Suppressor macrophage treated with lipopolysaccharide for 1 hour (primary cell): ENCODE data around the gene WDR86.

Experiments
- DNase-seq, 3 donors: peaks; one replicate each; pipeline ENCODE4 v3.0.0-alpha.2; 2020 to 2022

Gene WDR86

GRCh38 chr7:151427705-151428377, 18.0 kb upstream of the WDR86 start:
- no peak for DNase-seq

DNA sequence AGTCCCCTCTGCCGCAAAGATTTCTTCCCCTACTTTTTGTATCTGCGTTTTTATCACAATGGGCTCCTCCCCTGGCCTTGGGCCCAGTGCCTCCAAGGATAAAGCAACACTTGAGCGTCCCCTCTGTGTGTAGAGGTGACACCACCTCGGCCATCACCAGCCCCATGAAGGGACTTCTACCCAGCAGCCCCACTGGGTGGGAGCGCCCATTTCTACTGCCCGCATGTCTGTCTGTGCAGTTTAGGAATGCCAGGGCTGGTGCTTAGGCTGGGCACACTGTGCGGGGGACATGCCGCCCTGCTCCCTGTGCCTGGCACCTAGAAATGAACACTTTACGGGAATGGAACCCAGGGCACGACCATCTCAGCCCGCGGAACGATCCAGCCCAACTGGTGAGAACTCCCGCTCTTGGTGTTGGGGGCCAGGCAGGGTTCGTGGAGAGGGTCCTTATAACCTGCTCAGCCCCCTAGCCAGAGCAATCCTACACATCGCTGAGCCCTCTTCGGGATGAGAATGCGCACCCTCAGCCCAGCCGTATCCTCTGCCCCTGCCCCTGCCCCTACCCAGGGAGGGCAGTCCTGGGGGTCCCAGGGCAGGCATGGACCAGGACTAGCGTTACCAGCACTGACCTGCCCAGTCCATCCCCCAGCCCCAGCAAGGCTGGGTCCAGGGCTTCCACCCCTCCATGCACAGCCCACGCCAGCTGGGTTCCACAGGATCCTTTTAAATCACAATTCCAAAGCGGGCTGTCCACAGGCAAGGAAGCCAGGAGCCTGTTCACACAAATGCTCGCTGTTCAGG, 17.3 kb upstream of the WDR86 start:
- DNase-seq = no peak

DNA sequence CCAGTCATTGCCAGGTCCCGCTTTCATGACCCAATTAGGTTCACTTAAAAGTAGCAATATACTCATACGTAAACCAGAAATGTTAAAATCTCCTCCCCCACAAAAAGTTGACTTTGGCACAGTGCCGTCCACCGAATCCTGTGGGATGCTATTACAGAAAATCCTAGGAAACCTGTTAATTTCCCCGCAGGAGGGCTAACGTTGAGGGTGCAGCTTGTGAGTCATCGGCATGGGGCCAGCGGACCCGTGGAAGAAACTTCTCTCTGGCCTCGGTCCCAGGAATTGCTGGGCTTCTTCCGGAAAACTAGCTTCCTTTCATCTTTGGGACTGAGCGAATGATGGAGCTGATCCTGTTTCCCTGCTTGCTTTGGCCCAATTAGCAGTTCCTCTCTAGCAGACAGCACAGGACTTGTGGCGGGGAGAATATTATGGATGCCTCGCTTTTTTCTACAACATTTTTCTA, 16.6 kb upstream of the WDR86 start:
- no peak for DNase-seq

- no peak for DNase-seq
Measured at GRCh38 chr7:151425670-151426440, 16.0 kb upstream of the WDR86 start.

- no peak for DNase-seq
Measured at GRCh38 chr7:151424799-151425198, 15.0 kb upstream of the WDR86 start.

DNA sequence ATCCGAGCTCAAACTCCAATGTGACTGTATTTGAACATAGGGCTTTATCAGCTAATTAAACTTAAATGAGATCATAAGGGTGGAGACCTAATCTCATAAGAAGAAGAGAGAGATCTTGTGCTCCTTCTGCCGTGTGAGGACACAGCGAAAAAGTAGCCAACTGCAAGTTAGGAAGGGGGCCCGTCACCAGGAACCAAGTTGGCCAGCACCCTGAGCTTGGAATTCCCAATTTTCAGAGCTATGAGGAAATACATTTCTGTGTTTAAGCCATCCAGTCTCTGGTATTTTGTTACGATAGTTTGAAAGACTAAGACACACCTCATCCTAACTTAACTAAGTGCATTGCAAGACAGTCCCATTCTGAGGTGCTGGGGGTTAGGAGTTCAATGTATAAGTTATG, 14.1 kb upstream of the WDR86 start:
- no peak for DNase-seq

DNA sequence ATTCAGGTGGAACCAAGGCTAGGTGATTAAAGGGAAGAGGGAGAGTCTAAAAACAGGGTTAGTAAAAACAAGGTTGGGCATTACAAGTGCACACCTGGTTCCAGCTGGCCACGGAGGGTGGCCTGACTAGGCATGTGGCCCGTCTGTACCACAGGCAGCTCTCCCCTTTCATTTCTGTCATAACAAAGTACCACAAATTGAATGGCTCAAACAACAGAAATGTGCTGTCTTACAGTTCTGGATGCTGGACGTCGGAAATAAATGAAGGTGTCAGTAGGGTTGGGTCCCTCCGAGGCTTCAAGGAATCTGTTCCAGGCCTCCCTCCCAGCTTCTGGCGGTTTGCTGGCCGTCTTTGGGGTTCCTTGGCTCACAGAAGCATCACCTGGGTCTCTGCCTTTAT, 13.4 kb upstream of the WDR86 start:
- DNase-seq = no peak

DNA sequence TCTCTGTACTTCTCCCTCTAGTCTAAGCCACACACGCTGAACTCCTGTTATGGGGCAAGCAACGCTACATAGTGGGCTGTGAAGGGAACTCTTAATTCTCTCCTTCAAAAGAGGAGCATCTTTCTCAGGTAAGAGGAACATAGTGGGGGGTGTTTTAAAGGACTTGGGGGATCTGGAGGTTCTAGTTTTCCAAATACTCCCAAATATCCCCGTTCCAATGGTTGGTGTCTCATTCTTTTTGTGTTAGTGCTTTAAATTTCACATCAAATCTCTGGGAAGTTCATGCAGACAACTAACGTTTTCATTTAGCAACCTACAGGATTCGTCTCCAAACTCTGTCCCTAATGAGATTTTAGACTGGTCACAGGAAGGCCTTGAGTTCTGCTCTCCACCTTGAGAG, 12.4 kb upstream of the WDR86 start:
- no peak for DNase-seq

- DNase-seq = no peak
Measured at GRCh38 chr7:151420144-151420543, 10.3 kb upstream of the WDR86 start.

GRCh38 chr7:151416941-151417315, 7.1 kb upstream of the WDR86 start:
- peak; percentile 43 to 68 (median 50) for DNase-seq

- no peak for DNase-seq
Measured at GRCh38 chr7:151416112-151416940, 6.5 kb upstream of the WDR86 start.

DNA sequence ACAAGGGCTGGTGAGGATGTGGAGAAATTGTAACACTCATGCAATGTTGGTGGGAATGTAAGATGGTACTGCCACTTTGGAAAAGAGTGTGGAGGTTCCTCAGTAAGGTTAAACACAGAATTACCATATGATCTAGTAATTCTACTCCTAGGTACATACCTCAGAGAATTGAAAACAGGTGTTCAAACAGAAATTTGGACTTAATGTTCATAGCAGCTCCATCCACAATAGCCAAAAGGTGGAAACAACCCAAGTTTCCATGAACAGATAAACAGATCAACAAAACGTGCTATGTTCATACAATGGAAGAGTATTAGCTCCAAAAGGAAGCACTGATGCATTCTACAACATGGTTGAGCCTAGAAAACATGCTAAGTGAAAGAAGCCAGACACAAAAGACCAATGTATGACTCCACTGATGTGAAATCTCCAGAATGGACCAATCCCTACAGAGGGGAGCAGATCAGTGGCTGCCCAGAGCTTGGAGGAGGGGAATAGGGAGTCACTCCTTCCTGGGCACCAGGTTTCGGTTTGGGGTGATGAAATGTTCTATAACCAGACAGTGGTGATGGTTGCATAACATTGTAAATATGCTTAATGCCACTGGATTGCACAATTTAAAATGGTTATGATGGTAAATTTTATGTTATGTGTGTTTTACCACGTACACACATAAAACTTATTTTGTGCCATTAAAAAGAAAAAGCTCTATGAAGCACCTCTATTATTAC, 5.7 kb upstream of the WDR86 start:
- DNase-seq = peak; percentile 92 to 97 (median 96)

DNA sequence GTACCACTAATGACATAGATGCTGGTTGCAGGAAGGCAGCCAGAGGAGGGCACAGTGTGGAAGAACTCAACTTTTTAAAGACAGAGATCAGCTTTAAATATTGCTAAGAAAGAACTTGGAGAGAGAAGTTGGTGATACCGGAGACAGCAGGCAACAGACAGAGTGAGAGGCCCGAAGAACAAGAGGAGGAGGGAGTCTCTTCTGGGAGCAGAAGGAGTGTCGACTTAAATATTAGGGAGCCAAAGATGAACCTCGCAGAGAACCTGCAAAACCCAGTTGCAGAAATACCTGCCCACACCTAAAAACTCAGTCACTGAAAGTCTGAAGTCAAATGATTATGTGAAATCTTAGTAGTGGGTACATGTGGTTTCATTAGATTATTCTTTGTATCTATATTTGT, 3.4 kb upstream of the WDR86 start:
- no peak for DNase-seq

GRCh38 chr7:151412318-151412717, 2.5 kb upstream of the WDR86 start:
- no peak for DNase-seq

GRCh38 chr7:151411551-151411950, 1.7 kb upstream of the WDR86 start:
- DNase-seq = peak in 1 of 3 donors; percentile 28

DNA sequence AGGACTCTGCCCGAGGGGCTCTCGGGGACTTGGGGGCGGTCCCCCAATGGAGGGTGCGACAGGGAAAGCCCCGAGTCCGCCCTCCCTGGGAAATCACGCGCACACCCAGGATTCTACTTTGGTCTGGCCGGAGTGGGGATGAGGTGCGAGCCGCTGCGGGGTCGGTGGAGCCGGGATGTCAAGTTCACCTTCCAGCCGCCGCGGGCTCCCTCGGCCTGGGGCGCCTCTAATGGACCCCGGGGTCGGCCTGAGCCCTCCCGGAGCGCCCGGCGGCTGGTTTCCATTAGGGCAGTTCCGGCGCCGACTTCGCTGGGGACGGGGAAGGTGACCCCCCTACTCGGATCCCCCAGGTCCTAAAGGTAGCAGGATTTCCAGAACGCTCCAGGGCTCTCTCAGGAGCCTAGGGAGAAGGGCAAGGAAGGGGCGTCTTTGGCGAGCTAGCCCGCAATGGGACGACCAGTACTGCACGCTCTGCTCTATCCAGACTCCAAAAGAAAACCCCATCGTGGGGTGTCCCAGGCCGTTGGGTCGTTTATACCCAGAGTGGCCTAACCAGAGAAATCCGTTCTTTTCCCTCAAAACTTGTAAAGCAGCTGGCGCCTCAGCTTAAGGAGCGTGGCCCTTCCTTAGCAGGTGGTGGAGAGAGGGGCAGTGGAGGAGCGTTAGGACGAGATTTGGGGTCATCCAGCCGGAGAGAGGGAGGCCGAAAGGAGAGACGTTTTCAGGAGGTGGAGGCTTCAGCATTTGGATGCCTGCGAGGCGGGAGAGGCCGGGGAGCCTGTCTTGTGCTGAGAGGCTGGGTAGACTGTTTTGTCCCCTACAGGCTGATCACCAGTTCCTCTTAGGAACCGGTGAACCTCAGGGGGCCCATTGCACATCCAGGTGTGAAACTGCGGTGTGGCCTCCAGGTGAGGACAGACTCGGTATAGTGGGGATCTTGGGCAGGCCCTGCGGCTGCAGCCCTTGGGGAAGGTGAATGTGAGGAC, 860 bp upstream of the WDR86 start:
- DNase-seq = no peak

DNA sequence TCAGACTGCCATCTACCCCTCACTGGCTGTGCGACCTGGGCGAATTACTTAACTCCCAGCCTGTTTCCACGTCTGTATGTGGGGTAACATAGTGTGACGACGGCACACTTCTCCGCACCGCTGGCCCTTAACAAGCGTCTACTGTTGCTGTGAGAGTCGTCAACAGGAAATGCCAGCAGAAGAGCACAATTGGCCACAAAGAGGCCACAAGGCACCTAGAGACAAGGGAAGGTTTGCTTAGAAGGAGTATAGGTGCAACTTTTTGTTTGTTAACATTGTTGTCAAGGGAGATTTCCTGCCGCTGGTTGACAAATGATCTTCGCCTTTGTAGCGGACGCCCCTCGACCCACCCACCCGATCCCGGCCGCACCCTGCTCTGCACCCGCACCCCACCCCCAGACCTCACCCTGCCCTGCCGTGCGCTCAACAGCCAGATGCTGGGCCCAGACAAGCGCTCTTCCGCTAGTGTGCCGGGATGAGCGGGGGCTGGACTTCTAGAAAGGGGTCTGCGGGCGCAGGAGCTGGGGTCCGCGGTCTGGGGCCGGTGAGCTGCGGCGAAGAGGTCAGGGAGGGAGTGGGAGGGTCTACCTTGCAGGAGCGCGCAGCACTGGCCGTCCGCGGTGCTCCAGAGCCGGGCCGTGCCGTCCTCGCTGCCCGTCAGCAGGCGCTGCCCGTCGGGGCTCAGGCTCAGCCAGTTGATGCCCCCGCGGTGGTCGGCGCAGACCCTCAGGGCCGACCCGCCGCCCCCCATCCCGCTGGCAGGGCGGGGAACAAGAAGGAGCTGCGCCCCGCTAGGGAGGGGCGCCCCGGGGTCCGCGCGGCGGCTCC, 785 bp downstream of the WDR86 start:
- DNase-seq = no peak

DNA sequence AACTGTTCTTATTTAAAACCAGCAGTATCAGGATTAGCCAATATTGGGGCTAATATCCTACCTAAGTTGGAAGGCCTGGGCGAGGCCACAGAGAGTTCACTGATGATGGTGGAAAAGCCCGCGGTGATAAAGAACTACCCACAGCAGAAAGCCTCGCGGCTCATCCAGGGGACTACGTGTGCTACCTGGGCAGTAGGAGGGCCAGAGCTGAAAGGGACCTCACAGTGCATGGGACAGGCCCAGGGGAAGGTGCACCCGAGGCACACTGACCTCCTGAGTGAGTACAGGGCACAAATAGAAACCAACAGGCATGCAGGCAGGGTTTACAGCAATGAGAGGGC, 1.4 kb downstream of the WDR86 start:
- no peak for DNase-seq

DNA sequence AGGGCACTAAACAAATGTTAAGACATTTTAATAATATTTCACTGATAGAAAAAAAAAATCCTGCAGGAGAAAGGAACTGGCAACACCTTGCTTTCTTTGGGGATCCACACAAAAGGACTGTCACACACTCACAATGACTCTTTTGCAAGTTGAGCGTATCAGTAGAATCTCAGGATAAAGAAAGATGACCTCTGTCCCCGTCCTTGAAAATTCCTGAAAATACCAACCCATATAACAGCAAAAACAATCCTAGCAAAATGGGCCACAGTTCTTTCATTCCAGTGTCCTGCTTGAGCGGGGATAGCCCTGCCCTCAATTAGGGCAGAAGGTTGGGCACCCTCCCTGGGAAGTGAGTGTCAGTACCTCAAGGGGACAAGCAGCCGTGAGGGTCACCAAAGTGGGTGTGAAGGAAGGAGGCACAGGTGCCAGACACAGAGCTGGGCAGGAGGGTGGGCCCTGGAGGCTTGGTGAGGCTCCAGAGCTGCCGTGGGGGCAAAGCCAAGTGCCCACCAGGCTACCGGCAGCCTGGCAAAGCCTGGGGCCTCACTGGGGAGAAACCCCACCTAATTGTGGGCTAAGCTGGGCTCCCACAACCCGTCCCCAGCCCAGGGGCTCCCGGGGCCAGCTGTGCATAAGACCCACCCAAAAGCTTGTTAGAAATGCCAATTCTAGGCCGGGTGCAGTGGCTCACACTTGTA, 2.8 kb downstream of the WDR86 start:
- DNase-seq = no peak
